IMR-90 (cell line): Measurements from ENCODE around the gene FADS2. TPM values are rescaled to one million over a fixed set of nuclear protein-coding genes. Genes with fewer than 3 reads are reported as not detected.
A peak's percentile ranks its signal among the peaks of the same experiment; 100 is the strongest.

Experiments
- ATAC-seq: fragments of 200-7000 bp; cut with Tn5 transposase; 2 replicates; pipeline ENCODE4 v1.9.1; 2020; ENCODE audit warnings: low read depth, mild to moderate bottlenecking, moderate library complexity
- BruUV-seq: library from RNA; stranded (reverse); fragments of 400-500 nt; replicated peaks from 2 replicates; lab custom pipeline; 2021; lab: Mats Ljungman, UMichigan
- CTCF ChIA-PET: fragments of 300-600 bp; formaldehyde crosslinking; extraction: SDS; loops from one replicate; lab custom pipeline; 2021; ENCODE audit warnings: antibody characterized with exemption; lab: Yijun Ruan, JAX
- POLR2A ChIA-PET: fragments of 300-600 bp; sonication (Branson Sonifier 250); formaldehyde crosslinking; loops from one replicate; lab custom pipeline; 2022; ENCODE audit warnings: antibody characterized with exemption; ENCODE audit not compliant: unreplicated experiment; lab: Charles Lee
- DNase-seq: peaks from one replicate; pipeline ENCODE4 v3.0.0; 2013
- H2AFZ ChIP-seq: replicated peaks from 2 replicates; pipeline ENCODE3; 2013; ENCODE audit warnings: low read length, mild to moderate bottlenecking; ENCODE audit not compliant: poor library complexity
- H2AK5ac ChIP-seq: 2 replicates; pipeline ENCODE4 v1.6.1; 2013; ENCODE audit warnings: low read depth, low read length, inconsistent platforms
- H2AK9ac ChIP-seq: replicated peaks from 2 replicates; pipeline ENCODE3; 2013; ENCODE audit warnings: mild to moderate bottlenecking, low read depth, low read length, moderate library complexity; ENCODE audit not compliant: poor library complexity
- H2BK120ac ChIP-seq: 2 replicates; pipeline ENCODE4 v1.6.1; 2013; ENCODE audit warnings: low read depth, low read length, inconsistent platforms
- H2BK15ac ChIP-seq: 3 replicates; pipeline ENCODE4 v1.6.1; 2013; ENCODE audit warnings: low read depth, low read length, inconsistent platforms
- H2BK20ac ChIP-seq: 2 replicates; pipeline ENCODE4 v1.6.1; 2013; ENCODE audit warnings: low read depth, mild to moderate bottlenecking, inconsistent platforms, low read length, moderate library complexity
- H2BK5ac ChIP-seq: 2 replicates; pipeline ENCODE4 v1.6.1; 2013; ENCODE audit warnings: mild to moderate bottlenecking, low read depth, low read length, inconsistent platforms; ENCODE audit not compliant: poor library complexity, severe bottlenecking
- H3K14ac ChIP-seq: replicated peaks from 2 replicates; pipeline ENCODE4 v1.6.1; 2013; ENCODE audit warnings: low read depth, low read length, inconsistent platforms
- H3K18ac ChIP-seq: 2 replicates; pipeline ENCODE4 v1.6.1; 2013; ENCODE audit warnings: low read depth, low read length, control low read depth
- H3K23ac ChIP-seq: 2 replicates; pipeline ENCODE4 v1.6.1; 2013; ENCODE audit warnings: low read depth, low read length, inconsistent platforms
- H3K27ac ChIP-seq: 2 replicates; pipeline ENCODE4 v1.5.1; 2013; ENCODE audit warnings: mild to moderate bottlenecking, control low read depth, low read length; ENCODE audit not compliant: insufficient read depth
- H3K27me3 ChIP-seq: 2 replicates; pipeline ENCODE4 v1.6.1; 2013; ENCODE audit warnings: low read length; ENCODE audit not compliant: control insufficient read depth, insufficient read depth
- H3K36me3 ChIP-seq: 2 replicates; pipeline ENCODE4 v1.6.1; 2013; ENCODE audit warnings: low read length, mixed read lengths; ENCODE audit not compliant: control insufficient read depth, insufficient read depth
- H3K4ac ChIP-seq: 2 replicates; pipeline ENCODE4 v1.6.1; 2013; ENCODE audit warnings: low read depth, low read length, inconsistent platforms
- H3K4me1 ChIP-seq: 2 replicates; pipeline ENCODE4 v1.6.1; 2013; ENCODE audit warnings: low read length, mixed read lengths; ENCODE audit not compliant: control insufficient read depth, insufficient read depth
- H3K4me2 ChIP-seq: 2 replicates; pipeline ENCODE4 v1.6.1; 2013; ENCODE audit warnings: low read depth, mild to moderate bottlenecking, control low read depth, low read length, moderate library complexity
- H3K4me3 ChIP-seq: 2 replicates; pipeline ENCODE4 v1.5.1; 2013; ENCODE audit warnings: low read depth, mild to moderate bottlenecking, control low read depth, low read length, moderate library complexity; ENCODE audit not compliant: insufficient read depth
- H3K56ac ChIP-seq: 2 replicates; pipeline ENCODE4 v1.6.1; 2013; ENCODE audit warnings: low read length, inconsistent platforms; ENCODE audit not compliant: insufficient read depth; ENCODE audit errors: extremely low read depth
- H3K79me1 ChIP-seq, 2 experiments: 2 replicates each; pipeline ENCODE4 v1.6.1; 2013; ENCODE audit warnings: low read length in 2 of 2, inconsistent platforms in 1 of 2, low read depth in 1 of 2
- H3K9ac ChIP-seq: 2 replicates; pipeline ENCODE4 v1.6.1; 2013; ENCODE audit warnings: low read depth, low read length, control low read depth
- H3K9me1 ChIP-seq: 2 replicates; pipeline ENCODE4 v1.6.1; 2013; ENCODE audit warnings: low read length, inconsistent platforms; ENCODE audit not compliant: insufficient read depth
- H3K9me3 ChIP-seq: 2 replicates; pipeline ENCODE4 v1.6.1; 2013; ENCODE audit warnings: low read length; ENCODE audit not compliant: control insufficient read depth, insufficient read depth
- H4K20me1 ChIP-seq: 2 replicates; pipeline ENCODE4 v1.6.1; 2013; ENCODE audit warnings: low read length, inconsistent platforms; ENCODE audit not compliant: insufficient read depth
- H4K5ac ChIP-seq: 2 replicates; pipeline ENCODE4 v1.6.1; 2013; ENCODE audit warnings: mild to moderate bottlenecking, low read depth, low read length, control low read depth
- H4K8ac ChIP-seq, 2 experiments: 2 replicates each; pipeline ENCODE4 v1.6.1; 2013; ENCODE audit warnings: low read depth in 2 of 2, low read length in 2 of 2, control low read depth in 1 of 2, inconsistent platforms in 1 of 2
- H4K91ac ChIP-seq: 2 replicates; pipeline ENCODE4 v1.6.1; 2013; ENCODE audit warnings: low read depth, low read length, inconsistent platforms; ENCODE audit not compliant: insufficient read depth
- CEBPB ChIP-seq: IDR thresholded peaks from 2 replicates; pipeline ENCODE4 v1.6.1; 2012; ENCODE audit warnings: low read depth, low read length, improper control_type of control experiment
- CHD1 ChIP-seq: IDR thresholded peaks from 2 replicates; pipeline ENCODE4 v1.6.1; 2012; ENCODE audit warnings: low read depth, low read length, improper control_type of control experiment
- FOS ChIP-seq: fragments of 150-350 bp; IDR thresholded peaks from 2 replicates; pipeline ENCODE4 v1.6.1; 2016; ENCODE audit warnings: low read depth, low read length
- MAFK ChIP-seq: IDR thresholded peaks from 2 replicates; pipeline ENCODE4 v1.6.1; 2012; ENCODE audit warnings: low read depth, low read length, improper control_type of control experiment
- RCOR1 ChIP-seq: IDR thresholded peaks from 2 replicates; pipeline ENCODE4 v1.6.1; 2012; ENCODE audit warnings: mild to moderate bottlenecking, low read length, improper control_type of control experiment; ENCODE audit not compliant: insufficient replicate concordance
- SMC3 ChIP-seq: fragments of 150-350 bp; IDR thresholded peaks from 2 replicates; pipeline ENCODE4 v1.6.1; 2016; ENCODE audit warnings: low read depth, mild to moderate bottlenecking, antibody characterized with exemption, low read length, moderate library complexity
- WGBS, 2 experiments: methylation state at CpG; one replicate each; pipeline versions ENCODE4 v1.1.5 to v1.1.7; 2013; ENCODE audit warnings: missing lambda C conversion rate in 2 of 2; ENCODE audit not compliant: insufficient read length in 1 of 2; ENCODE audit errors: extremely low coverage in 2 of 2; 5-methylcytosine and 5-hydroxymethylcytosine counted together
- dilution Hi-C: fragments of 300-500 bp; cut with HindIII; formaldehyde crosslinking; loops from one replicate; pipeline ENCODE4 v1.14.3; 2018; ENCODE audit warnings: low sequenced_read_pairs; ENCODE audit not compliant: unreplicated experiment
- in situ Hi-C: fragments of 300-500 bp; cut with MboI; formaldehyde crosslinking; loops from 3 replicates; pipeline ENCODE4 v1.14.3; 2019; ENCODE audit warnings: low sequenced_read_pairs, inconsistent platforms, mixed read lengths
- intact Hi-C: fragments of 100-400 bp; cut with micrococcal nuclease; formaldehyde crosslinking; loops from 2 replicates; pipeline ENCODE4 v1.10.0; 2022
- polyA plus RNA-seq, 3 experiments: library from polyadenylated mRNA; depleted of rRNA; stranded (reverse); fragments of >200 nt; gene quantifications; 2 replicates each; pipeline ENCODE4 v1.2.3, GENCODE V29; 2012; ENCODE audit warnings: low replicate concordance in 1 of 3
- total RNA-seq: library from RNA; depleted of rRNA; stranded (reverse); fragments of >200 nt; gene quantifications from 2 replicates; pipeline ENCODE4 v1.2.3, GENCODE V29; 2012
- TF ChIP-seq, protein P1 (sequence below): conservative IDR thresholded peaks from 2 replicates; pipeline ENCODE4 v1.5.1; 2012; ENCODE audit warnings: mild to moderate bottlenecking, low read depth, low read length, improper control_type of control experiment

Gene FADS2
- total and polyA plus RNA-seq, 2 of the 4 experiments (the other 2 are of a cell fraction), result 33.3 to 88.4 TPM

- dilution Hi-C loops (no loop called here), in situ Hi-C loops (no loop called here), intact Hi-C loops (no loop called here)
- Histone ChIP-seq H2BK5ac (no peak overlapping the region), H3K9me3 (peaks cover 3% of the 10 kb centered on the region; the same call in 1 of the 2 replicates), H2BK20ac (no peak overlapping the region), H3K36me3 (no peaks in the 10 kb centered on the region; the same call in 1 of the 2 replicates), H3K23ac (no peak overlapping the region), H3K9ac (no peak overlapping the region), H3K4me3 (no peak overlapping the region), H3K27ac (no peak overlapping the region), H3K4me1 (peaks cover 24% of the 10 kb centered on the region), H2AK9ac (no peak overlapping the region), H4K8ac (no peak overlapping the region), H2BK15ac (no peak overlapping the region), H4K5ac (no peak overlapping the region), H2AFZ (no peak overlapping the region), H4K91ac (peak overlapping the region; percentile 45; the same call in 1 of the 2 replicates), H3K27me3 (no peaks in the 10 kb centered on the region), H4K20me1 (peaks cover 22% of the 10 kb centered on the region; the same call in 1 of the 2 replicates), H3K79me1 (peaks cover 33 to 88% of the 10 kb centered on the region in 2 experiments), H3K4ac (no peak overlapping the region; the same call in 1 of the 2 replicates), H3K9me1 (peaks cover 18% of the 10 kb centered on the region), H3K14ac (0 out of 2 replicates have a peak overlapping the region, but pooled peaks have one; percentile 4), H3K4me2 (no peak overlapping the region), H3K56ac (no peak overlapping the region), H2AK5ac (peak overlapping the region; percentile 55; the same call in 1 of the 2 replicates), H2BK120ac (no peak overlapping the region), H3K18ac (no peak overlapping the region)
- ATAC-seq (no peak), DNase-seq (no peak)
- no TSS peak for BruUV-seq
- TF ChIP-seq RCOR1 (no peak), CHD1 (no peak), MAFK (no peak), FOS (no peak), SMC3 (no peak), CEBPB (no peak)
- TF ChIP-seq, protein P1, sequence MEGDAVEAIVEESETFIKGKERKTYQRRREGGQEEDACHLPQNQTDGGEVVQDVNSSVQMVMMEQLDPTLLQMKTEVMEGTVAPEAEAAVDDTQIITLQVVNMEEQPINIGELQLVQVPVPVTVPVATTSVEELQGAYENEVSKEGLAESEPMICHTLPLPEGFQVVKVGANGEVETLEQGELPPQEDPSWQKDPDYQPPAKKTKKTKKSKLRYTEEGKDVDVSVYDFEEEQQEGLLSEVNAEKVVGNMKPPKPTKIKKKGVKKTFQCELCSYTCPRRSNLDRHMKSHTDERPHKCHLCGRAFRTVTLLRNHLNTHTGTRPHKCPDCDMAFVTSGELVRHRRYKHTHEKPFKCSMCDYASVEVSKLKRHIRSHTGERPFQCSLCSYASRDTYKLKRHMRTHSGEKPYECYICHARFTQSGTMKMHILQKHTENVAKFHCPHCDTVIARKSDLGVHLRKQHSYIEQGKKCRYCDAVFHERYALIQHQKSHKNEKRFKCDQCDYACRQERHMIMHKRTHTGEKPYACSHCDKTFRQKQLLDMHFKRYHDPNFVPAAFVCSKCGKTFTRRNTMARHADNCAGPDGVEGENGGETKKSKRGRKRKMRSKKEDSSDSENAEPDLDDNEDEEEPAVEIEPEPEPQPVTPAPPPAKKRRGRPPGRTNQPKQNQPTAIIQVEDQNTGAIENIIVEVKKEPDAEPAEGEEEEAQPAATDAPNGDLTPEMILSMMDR, result no peak
- WGBS, 2 experiments, result 93% methylated on average over 3 of the region's 3 CpGs; no CpG with 5 or more reads in 1 of the 2 experiments
- ChIA-PET CTCF (no interaction called here), POLR2A (no interaction called here)
Observed at GRCh38 chr11:61886643-61887042, 58.5 kb downstream of the FADS2 start.
